NOMO-1 (cell line): ENCODE results near the gene SERPINB12.
A peak's percentile ranks its signal among the peaks of the same experiment; 100 is the strongest.

ENCODE experiments used
- DNase-seq, 2 experiments: peaks; one replicate each; lab custom pipeline; 2025; ENCODE audit not compliant: unreplicated experiment in 2 of 2; lab: John Stamatoyannopoulos, UW

SERPINB12 gene, protein sequence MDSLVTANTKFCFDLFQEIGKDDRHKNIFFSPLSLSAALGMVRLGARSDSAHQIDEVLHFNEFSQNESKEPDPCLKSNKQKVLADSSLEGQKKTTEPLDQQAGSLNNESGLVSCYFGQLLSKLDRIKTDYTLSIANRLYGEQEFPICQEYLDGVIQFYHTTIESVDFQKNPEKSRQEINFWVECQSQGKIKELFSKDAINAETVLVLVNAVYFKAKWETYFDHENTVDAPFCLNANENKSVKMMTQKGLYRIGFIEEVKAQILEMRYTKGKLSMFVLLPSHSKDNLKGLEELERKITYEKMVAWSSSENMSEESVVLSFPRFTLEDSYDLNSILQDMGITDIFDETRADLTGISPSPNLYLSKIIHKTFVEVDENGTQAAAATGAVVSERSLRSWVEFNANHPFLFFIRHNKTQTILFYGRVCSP

GRCh38 chr18:63542069-63542468 is at the start of gene SERPINB12:
SERPINB12 (plus strand) TSS chr18:63542369; CDS start chr18:63556160, 13,791 bp downstream.
- peak in 1 of 2 experiments; percentile 47 for DNase-seq

DNA sequence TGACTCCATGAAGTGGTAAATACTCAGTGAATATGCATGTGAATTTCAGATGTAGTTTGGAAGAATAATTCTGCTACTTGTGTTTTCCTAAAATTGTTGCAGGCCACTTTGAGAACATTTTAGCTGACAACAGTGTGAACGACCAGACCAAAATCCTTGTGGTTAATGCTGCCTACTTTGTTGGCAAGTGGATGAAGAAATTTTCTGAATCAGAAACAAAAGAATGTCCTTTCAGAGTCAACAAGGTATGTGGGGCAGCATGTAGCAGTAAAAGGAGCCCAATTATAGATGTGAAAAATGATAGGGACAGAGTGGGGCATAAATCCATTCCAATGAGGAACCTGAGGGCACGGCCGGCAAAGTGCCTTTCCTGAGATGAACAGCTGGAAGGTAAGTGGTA is 49.3 kb upstream of the SERPINB12 start:
- DNase-seq = no peak

- no peak for DNase-seq
These were observed 46.5 kb upstream of the SERPINB12 start for GRCh38 chr18:63495675-63496074.

- DNase-seq = peak in 1 of 2 experiments; percentile 44
These were observed 36.4 kb upstream of the SERPINB12 start for GRCh38 chr18:63505566-63506335.

DNA sequence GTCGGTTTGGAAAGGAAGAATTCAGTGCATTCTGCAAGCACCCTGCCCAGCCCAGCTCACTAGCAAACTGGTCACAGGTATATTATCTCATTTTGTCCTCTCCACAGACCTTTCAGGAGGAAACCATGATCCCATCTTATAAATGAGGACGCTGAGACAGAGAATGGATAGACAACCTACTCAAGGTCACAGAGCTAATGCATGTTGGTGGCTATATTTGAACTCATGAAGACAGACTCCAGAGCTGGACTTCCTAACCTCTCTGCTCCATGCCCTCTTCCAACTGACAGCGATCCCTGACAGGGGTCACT is 35.9 kb upstream of the SERPINB12 start:
- no peak for DNase-seq

DNA sequence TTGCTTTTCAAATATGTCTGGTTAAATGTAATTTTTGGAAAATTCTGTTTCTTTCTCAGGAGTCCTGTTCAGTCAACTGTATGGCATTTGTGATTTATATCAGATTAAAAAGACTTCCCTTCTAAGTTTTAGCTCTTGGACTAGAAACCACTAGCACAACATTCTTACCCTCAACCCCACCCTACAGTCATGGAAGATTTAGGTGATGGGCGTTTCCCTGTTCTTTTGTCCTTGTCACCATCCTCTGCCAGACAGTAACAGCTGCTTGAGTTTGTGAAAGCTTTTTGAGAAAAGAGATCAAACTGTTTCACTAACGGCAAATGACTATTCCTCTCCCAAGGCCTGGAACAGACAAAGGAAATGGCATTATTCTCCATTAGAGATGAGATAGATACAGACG is 33.6 kb upstream of the SERPINB12 start:
- peak in 1 of 2 experiments; percentile 43 for DNase-seq

GRCh38 chr18:63511285-63511684 is 30.9 kb upstream of the SERPINB12 start:
- peak in 1 of 2 experiments; percentile 33 for DNase-seq

DNA sequence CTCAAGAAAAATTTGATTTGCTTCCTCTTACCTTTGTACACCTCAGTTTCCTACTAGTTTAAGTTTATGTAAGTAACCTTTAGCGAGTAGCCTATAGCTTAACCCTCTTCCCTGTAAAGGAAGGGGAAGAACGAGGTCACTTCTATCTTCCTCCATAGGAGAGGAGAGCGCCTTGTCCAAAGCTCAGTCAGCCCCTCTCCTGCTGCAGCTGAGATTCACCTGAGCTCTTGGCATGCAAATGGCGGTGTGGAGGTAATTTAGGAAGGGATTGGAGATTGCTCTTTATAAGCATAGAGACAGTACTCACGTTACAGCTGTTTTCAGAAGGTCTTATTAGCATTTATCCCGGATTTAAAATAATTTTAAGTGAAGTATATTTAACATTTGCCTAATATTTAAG is 27.8 kb upstream of the SERPINB12 start:
- DNase-seq = no peak

DNA sequence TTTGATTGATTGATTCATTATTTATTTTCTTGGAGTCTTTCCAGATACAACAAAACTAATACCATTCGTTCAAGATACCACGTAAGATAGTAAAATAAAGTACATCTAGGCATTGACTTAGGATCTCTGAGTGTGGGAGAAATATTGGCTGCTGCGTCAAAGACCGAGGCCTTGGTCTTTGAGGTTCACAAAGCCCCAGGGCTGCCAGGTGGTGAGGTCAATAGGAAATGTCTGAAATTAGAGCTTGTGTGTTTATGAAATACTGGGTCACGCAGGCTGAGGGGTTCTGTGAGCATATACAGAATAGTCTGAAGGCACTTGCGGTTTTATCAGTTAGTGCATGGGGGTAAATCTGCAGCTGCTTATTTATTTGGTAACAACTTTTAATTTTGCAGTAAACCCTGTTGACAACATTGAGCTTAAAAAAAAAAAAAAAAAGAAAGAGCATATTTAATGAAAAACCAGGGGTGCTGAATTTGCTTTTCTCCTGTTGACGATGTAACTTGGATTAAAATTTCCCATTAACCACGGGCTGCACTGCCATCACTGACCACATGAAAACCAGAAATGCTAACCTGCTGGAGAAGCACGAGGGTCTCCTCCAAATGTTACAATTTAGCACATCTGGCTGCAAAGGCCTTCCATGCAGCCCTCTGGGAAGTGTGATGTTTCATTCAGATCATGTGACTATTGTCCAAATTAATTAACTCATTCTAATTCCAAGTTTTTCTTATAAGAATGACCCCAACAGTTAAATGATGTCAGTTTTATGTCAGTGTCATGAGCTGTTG is 27.1 kb upstream of the SERPINB12 start:
- DNase-seq = no peak

DNA sequence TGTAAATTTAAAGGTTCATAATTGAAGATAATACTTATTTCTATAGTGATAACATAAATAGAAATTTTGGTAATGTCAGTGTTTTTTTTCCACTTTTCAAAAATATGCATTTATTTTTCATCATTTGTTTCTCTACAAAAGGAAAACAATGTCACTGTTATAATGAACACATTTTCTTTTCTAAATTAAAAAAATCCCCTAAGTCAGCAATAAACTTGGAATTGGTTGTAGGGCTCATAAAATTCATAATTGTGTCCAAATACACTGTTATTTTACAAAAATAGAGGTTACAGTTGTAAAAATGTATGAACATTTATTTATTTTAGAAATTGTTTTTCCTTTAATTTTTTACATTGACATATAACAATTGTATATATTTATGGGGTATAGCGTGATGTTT is 26.4 kb upstream of the SERPINB12 start:
- no peak for DNase-seq

DNA sequence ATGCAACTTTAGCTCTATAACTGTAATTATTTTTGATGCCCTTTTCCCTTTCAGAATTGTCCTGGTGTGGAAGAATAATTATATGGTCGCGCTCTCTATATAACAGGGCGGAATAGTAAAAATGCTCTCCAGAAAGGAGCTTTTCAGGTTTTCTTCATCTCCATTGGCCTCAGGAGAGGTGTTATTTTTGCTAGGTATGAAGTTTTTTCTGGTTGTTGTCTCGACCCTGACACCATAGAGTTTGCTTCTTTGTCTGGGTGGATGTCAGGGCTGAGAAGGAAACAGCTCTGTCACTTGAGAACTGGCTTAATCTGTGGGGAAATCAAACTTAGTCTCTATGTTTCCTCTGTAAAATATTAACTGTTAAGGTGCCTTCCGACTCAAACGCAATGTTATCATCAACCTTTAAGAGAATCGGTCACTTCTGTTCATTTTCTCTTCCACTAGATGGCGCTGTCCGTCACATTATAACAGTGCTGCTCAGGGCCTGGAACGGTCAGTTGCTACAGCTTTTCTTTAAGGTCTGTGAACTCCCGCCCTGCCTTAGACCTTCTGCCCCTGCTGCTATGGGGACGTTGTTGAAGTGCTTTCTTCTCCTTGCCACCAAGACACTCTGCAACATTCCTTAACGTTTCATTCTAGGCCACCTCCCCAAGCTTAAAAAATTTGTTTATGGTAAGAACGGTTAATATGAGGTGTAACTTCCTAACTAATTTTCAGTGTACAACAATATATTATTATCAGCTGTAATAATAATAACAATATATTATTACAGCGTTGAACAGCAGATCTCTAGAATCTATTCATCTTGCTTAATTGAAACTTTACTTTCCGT is 23.8 kb upstream of the SERPINB12 start:
- DNase-seq = peak; percentile 44 to 80

GRCh38 chr18:63520053-63520685 is 22.0 kb upstream of the SERPINB12 start:
- no peak for DNase-seq

- DNase-seq = no peak
These were observed 18.5 kb upstream of the SERPINB12 start for GRCh38 chr18:63523660-63524059.

- no peak for DNase-seq
These were observed 14.9 kb upstream of the SERPINB12 start for GRCh38 chr18:63527251-63527650.

- no peak for DNase-seq
These were observed 13.2 kb upstream of the SERPINB12 start for GRCh38 chr18:63528863-63529492.

DNA sequence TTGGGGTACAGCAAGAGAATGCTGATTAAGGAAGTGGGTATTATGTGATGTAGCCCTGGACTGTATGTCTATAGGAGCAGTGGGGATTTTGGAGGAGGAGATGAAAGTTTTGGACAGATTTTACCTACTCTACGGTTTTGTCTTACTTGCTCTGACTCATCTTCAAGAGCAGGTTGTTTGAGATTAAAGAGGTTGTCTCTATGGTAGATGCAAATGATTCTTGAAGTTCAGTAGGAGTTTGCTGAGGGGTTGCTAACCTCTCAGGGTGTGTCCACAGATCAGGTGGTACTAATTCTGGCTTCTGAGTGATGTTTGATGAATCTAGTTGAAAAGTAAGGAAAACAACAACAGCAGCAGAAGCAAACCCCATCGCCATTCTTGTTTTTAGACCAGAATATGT is 9.7 kb upstream of the SERPINB12 start:
- DNase-seq = no peak

DNA sequence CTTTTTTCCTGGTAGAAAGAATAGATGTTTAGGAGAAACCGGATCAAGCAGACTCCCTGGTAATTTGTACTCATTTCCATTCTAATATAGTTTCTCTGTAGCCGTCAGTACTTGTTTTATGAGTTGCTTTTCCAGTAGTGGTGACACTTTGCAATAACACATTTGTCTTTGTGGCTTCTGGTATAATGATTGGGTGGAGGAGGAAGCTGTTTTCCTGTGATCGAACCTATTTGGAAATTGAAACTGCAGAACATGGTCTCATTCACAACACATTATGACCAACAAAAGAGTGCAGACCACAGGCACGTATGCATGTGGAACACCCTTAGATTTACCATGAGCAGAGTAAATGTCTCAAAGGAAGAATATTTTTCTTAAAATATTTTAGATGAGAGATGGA is 7.6 kb upstream of the SERPINB12 start:
- peak; percentile 63 to 77 for DNase-seq

- DNase-seq = no peak
These were observed 2.2 kb upstream of the SERPINB12 start for GRCh38 chr18:63539904-63540510.

DNA sequence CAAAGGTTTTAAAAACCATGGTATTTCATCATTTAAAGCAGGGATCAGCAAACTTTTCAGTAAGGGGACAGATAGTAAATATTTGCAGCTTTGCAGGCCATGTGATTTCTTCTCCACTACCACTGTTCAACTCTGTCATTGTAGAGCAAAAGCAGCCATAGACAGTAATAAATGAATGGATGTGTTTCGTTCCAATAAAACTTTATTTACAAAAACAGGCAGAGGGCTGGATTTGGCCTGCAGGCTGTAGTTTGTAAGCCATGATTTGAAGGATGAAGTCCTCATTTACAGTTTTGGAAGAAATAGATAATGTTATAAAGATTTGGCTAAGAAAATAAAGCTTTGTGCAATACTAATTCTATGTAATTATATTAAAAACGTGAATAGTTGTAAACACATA is 1.8 kb downstream of the SERPINB12 start:
- no peak for DNase-seq
